Panc1 (cell line): ENCODE measurements around the gene KIF4A. TPM values are rescaled to one million over a fixed set of nuclear protein-coding genes. Genes with fewer than 3 reads are reported as not detected.

ENCODE experiments used
- ATAC-seq: fragments of 200-7000 bp; cut with Tn5 transposase; 2 replicates; pipeline ENCODE4 v1.9.1; 2020; ENCODE audit warnings: mild to moderate bottlenecking, moderate library complexity
- BruUV-seq: library from RNA; stranded (reverse); fragments of 400-500 nt; replicated peaks from 2 replicates; lab custom pipeline; 2021; lab: Mats Ljungman, UMichigan
- CTCF ChIA-PET: fragments of 300-600 bp; sonication (Branson Sonifier 250); formaldehyde crosslinking; loops from one replicate; lab custom pipeline; 2022; ENCODE audit warnings: antibody characterized with exemption; lab: Charles Lee
- POLR2A ChIA-PET: fragments of 300-600 bp; sonication (Branson Sonifier 250); formaldehyde crosslinking; loops from one replicate; lab custom pipeline; 2022; ENCODE audit warnings: antibody characterized with exemption; lab: Charles Lee
- DNase-seq: peaks from one replicate; pipeline ENCODE4 v3.0.0-alpha.2; 2010; ENCODE audit warnings: low read depth, low spot score
- H3K27ac ChIP-seq: 2 replicates; pipeline ENCODE4 v1.5.1; 2011; ENCODE audit warnings: mild to moderate bottlenecking, low read length, inconsistent platforms
- H3K27me3 ChIP-seq: fragments of 200-500 bp; sonication (Bioruptor generic); 2 replicates; pipeline ENCODE4 v1.6.0; 2014; ENCODE audit warnings: low read length, inconsistent platforms; ENCODE audit not compliant: control insufficient read depth, insufficient read depth
- H3K36me3 ChIP-seq: fragments of 200-500 bp; sonication (Bioruptor generic); 2 replicates; pipeline ENCODE4 v1.5.1; 2014; ENCODE audit warnings: inconsistent platforms, mild to moderate bottlenecking, low read length, moderate library complexity; ENCODE audit not compliant: control insufficient read depth, insufficient read depth
- H3K4me1 ChIP-seq: 2 replicates; pipeline ENCODE4 v1.5.1; 2011; ENCODE audit warnings: inconsistent platforms, mild to moderate bottlenecking, low read length, moderate library complexity; ENCODE audit not compliant: control insufficient read depth, insufficient read depth
- H3K4me3 ChIP-seq, 2 experiments: 2 replicates each; pipeline ENCODE4 v1.5.1; 2011 to 2012; ENCODE audit warnings: low read depth in 2 of 2, low read length in 2 of 2, mild to moderate bottlenecking in 2 of 2, inconsistent platforms in 1 of 2, moderate library complexity in 1 of 2
- H3K9me3 ChIP-seq: fragments of 200-500 bp; sonication (Bioruptor generic); 2 replicates; pipeline ENCODE4 v1.5.1; 2014; ENCODE audit warnings: low read depth, mild to moderate bottlenecking, inconsistent platforms, low read length, moderate library complexity; ENCODE audit not compliant: control insufficient read depth, insufficient read depth
- POLR2AphosphoS5 ChIP-seq: IDR thresholded peaks from 2 replicates; pipeline ENCODE4 v1.6.1; 2012; ENCODE audit warnings: mild to moderate bottlenecking, low read depth, low read length, moderate library complexity
- SIN3A ChIP-seq: IDR thresholded peaks from 2 replicates; pipeline ENCODE4 v1.6.1; 2012; ENCODE audit warnings: low read depth, mild to moderate bottlenecking, low read length, moderate library complexity, borderline replicate concordance; ENCODE audit not compliant: insufficient read depth
- TCF7L2 ChIP-seq: IDR thresholded peaks from 2 replicates; pipeline ENCODE4 v1.6.1; 2011; ENCODE audit warnings: mild to moderate bottlenecking, low read depth, low read length, inconsistent platforms
- in situ Hi-C: cut with HindIII; loops from 2 replicates; pipeline ENCODE4 v1.10.0; 2016; ENCODE audit warnings: low sequenced_read_pairs, low pct_unique_long_range_greater_than_20kb
- intact Hi-C: fragments of 100-400 bp; cut with micrococcal nuclease; formaldehyde crosslinking; loops from one replicate; pipeline ENCODE4 v1.10.0; 2022; ENCODE audit not compliant: unreplicated experiment
- total RNA-seq: library from RNA; stranded (reverse); gene quantifications from one replicate; pipeline ENCODE4 v1.2.1, GENCODE V29; 2021; ENCODE audit not compliant: unreplicated experiment
- TF ChIP-seq, protein P1 (sequence below): fragments of 450-650 bp; IDR thresholded peaks from 2 replicates; pipeline ENCODE4 v1.5.1; 2017; ENCODE audit warnings: mild to moderate bottlenecking
- TF ChIP-seq, protein P2 (sequence below), 2 experiments: IDR thresholded peaks; 2 replicates each; pipeline ENCODE4 v1.6.1; 2011 to 2012; ENCODE audit warnings: low read depth in 2 of 2, control low read depth in 1 of 2, low read length in 1 of 2, mild to moderate bottlenecking in 1 of 2, moderate library complexity in 1 of 2; ENCODE audit not compliant: insufficient read depth in 1 of 2

The KIF4A gene
- total RNA-seq, 1 experiment from 2014 or later: 62.6 TPM

DNA sequence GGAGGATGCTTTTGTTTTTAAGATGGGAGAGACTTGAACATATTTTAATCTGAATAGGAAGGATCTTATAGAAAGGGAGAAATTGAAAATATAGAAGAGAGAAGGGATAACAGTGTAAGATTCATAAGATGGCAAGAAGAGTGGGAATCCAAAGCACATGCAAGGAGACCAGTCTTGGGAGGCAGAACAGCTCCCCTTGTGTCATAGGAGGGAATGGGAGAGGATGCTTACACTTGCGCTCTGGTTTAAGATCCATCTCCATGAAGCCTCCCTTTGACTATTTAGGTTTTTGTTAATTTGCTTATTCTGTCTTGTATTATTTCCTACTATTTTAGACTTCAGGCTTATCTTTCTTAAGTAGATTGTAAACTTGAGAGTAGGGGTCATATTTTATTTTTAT lies 42.7 kb downstream of the KIF4A start:
- Histone ChIP-seq H3K4me1 (no peaks in the 10 kb centered on the region), H3K4me3 (no peak overlapping the region), H3K27ac (no peak overlapping the region), H3K36me3 (peaks cover 12% of the 10 kb centered on the region; the same call in 1 of the 2 replicates), H3K27me3 (no peaks in the 10 kb centered on the region), H3K9me3 (no peaks in the 10 kb centered on the region)
- ATAC-seq (no peak), DNase-seq (no peak)
- BruUV-seq: no TSS peak
- intact Hi-C loops (no loop called here), in situ Hi-C loops (no loop called here)
- CTCF ChIA-PET: no interaction called here
- POLR2A ChIA-PET: no interaction called here
- TF ChIP-seq, protein P1, sequence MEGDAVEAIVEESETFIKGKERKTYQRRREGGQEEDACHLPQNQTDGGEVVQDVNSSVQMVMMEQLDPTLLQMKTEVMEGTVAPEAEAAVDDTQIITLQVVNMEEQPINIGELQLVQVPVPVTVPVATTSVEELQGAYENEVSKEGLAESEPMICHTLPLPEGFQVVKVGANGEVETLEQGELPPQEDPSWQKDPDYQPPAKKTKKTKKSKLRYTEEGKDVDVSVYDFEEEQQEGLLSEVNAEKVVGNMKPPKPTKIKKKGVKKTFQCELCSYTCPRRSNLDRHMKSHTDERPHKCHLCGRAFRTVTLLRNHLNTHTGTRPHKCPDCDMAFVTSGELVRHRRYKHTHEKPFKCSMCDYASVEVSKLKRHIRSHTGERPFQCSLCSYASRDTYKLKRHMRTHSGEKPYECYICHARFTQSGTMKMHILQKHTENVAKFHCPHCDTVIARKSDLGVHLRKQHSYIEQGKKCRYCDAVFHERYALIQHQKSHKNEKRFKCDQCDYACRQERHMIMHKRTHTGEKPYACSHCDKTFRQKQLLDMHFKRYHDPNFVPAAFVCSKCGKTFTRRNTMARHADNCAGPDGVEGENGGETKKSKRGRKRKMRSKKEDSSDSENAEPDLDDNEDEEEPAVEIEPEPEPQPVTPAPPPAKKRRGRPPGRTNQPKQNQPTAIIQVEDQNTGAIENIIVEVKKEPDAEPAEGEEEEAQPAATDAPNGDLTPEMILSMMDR: peak; percentile 40
- no peak for TF ChIP-seq TCF7L2

DNA sequence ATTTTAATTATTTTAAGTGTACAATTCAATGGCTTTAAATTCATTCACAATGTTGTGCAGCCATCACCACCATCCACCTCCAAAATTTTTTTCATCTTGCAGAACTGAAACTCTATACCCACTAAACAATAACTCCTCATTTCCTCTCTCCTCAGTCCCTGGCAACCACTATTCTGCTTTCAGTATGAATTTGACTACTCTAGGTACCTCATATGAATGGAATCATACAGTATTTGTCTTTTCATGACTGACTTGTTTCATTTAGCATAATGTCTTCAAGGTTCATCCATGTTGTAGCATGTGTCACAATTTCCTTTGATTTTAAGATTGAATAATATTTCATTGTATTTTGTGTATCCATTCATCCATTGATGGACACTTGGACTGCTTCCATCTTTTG lies 46.9 kb downstream of the KIF4A start:
- no peak overlapping the region for H3K4me3 ChIP-seq
- in situ Hi-C loops (no loop called here), intact Hi-C loops (no loop called here)
- TF ChIP-seq, protein P1: no peak
- TF ChIP-seq TCF7L2 (no peak), POLR2AphosphoS5 (no peak), SIN3A (no peak)
- TF ChIP-seq, protein P2, sequence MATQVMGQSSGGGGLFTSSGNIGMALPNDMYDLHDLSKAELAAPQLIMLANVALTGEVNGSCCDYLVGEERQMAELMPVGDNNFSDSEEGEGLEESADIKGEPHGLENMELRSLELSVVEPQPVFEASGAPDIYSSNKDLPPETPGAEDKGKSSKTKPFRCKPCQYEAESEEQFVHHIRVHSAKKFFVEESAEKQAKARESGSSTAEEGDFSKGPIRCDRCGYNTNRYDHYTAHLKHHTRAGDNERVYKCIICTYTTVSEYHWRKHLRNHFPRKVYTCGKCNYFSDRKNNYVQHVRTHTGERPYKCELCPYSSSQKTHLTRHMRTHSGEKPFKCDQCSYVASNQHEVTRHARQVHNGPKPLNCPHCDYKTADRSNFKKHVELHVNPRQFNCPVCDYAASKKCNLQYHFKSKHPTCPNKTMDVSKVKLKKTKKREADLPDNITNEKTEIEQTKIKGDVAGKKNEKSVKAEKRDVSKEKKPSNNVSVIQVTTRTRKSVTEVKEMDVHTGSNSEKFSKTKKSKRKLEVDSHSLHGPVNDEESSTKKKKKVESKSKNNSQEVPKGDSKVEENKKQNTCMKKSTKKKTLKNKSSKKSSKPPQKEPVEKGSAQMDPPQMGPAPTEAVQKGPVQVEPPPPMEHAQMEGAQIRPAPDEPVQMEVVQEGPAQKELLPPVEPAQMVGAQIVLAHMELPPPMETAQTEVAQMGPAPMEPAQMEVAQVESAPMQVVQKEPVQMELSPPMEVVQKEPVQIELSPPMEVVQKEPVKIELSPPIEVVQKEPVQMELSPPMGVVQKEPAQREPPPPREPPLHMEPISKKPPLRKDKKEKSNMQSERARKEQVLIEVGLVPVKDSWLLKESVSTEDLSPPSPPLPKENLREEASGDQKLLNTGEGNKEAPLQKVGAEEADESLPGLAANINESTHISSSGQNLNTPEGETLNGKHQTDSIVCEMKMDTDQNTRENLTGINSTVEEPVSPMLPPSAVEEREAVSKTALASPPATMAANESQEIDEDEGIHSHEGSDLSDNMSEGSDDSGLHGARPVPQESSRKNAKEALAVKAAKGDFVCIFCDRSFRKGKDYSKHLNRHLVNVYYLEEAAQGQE (IDR thresholded peaks at IDR 0.05; ENCODE audit: insufficient read depth in 1 of 2, low read depth in 2 of 2, low read length in 1 of 2): no peak
- no TSS peak for BruUV-seq
- peaks cover 20% of the 10 kb centered on the region; the same call in 1 of the 2 replicates for H3K36me3 ChIP-seq
- H3K9me3 ChIP-seq: no peaks in the 10 kb centered on the region
- no peaks in the 10 kb centered on the region; the same call in 1 of the 2 replicates for H3K4me1 ChIP-seq
- POLR2A ChIA-PET: no interaction called here
- ATAC-seq (no peak), DNase-seq (no peak)
- CTCF ChIA-PET: no interaction called here
- no peak overlapping the region for H3K27ac ChIP-seq
- H3K27me3 ChIP-seq: no peaks in the 10 kb centered on the region
